Measurements from ENCODE around the gene MOB1B. TPM values are rescaled to one million over a fixed set of nuclear protein-coding genes. Genes with fewer than 3 reads are reported as not detected.

MOB1B gene
- total and polyA plus RNA-seq, 10 of the 15 experiments (the other 5 are each of a cell fraction or from before 2014, with no cell fraction given), result 1.9 to 11.4 (median 6.1) TPM

DNA sequence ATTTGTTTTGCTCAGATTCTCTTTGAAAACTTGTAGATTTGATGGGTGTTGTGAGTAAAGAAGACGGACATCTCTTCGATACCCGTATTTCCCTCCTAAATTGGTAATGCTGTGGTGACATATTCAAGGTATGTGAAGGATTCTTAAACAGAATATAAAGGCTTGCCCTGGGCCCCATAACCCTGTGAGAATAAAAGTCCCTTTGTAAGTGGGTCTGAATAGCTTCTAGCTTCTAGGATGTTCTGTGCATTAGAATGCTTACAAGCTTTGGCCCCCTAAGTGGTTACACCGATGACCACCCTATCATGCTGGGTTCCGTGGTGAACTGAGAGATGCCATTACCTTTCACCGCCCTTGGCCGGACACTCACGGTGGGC, 574 bp upstream of the MOB1B start (continued):
- no peak for TF ChIP-seq SP1 (IDR thresholded peaks at IDR 0.05; ENCODE audit: low read depth, low read length)
- no peak for TF ChIP-seq HDAC2 (IDR thresholded peaks at IDR 0.05)
- TF ChIP-seq FOS (IDR thresholded peaks at IDR 0.05; ENCODE audit: borderline replicate concordance, extremely low read depth, insufficient read length), result no peak
- no peak for TF ChIP-seq MEF2B (IDR thresholded peaks at IDR 0.05; ENCODE audit: partially characterized antibody, poor library complexity, severe bottlenecking)
- TF ChIP-seq, protein P1, sequence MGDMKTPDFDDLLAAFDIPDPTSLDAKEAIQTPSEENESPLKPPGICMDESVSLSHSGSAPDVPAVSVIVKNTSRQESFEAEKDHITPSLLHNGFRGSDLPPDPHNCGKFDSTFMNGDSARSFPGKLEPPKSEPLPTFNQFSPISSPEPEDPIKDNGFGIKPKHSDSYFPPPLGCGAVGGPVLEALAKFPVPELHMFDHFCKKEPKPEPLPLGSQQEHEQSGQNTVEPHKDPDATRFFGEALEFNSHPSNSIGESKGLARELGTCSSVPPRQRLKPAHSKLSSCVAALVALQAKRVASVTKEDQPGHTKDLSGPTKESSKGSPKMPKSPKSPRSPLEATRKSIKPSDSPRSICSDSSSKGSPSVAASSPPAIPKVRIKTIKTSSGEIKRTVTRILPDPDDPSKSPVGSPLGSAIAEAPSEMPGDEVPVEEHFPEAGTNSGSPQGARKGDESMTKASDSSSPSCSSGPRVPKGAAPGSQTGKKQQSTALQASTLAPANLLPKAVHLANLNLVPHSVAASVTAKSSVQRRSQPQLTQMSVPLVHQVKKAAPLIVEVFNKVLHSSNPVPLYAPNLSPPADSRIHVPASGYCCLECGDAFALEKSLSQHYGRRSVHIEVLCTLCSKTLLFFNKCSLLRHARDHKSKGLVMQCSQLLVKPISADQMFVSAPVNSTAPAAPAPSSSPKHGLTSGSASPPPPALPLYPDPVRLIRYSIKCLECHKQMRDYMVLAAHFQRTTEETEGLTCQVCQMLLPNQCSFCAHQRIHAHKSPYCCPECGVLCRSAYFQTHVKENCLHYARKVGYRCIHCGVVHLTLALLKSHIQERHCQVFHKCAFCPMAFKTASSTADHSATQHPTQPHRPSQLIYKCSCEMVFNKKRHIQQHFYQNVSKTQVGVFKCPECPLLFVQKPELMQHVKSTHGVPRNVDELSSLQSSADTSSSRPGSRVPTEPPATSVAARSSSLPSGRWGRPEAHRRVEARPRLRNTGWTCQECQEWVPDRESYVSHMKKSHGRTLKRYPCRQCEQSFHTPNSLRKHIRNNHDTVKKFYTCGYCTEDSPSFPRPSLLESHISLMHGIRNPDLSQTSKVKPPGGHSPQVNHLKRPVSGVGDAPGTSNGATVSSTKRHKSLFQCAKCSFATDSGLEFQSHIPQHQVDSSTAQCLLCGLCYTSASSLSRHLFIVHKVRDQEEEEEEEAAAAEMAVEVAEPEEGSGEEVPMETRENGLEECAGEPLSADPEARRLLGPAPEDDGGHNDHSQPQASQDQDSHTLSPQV (IDR thresholded peaks at IDR 0.05), result no peak
- no peak for TF ChIP-seq MLLT1 (IDR thresholded peaks at IDR 0.05)
- TF ChIP-seq RCOR1 (conservative IDR thresholded peaks at IDR 0.05; ENCODE audit: low read depth, low read length), result no peak
